Small intestine (tissue), 7 donors: ENCODE results near the gene CRYBB2. TPM values are rescaled to one million over a fixed set of nuclear protein-coding genes. Genes with fewer than 3 reads are reported as not detected.
"Not testable (repeated sequence)": the region's sequence is repeated elsewhere in the genome, so short reads cannot be mapped to it uniquely, and the experiment has no call there.

ENCODE experiments used
- DNase-seq, 2 donors: peaks; one replicate each; pipeline versions ENCODE4 v3.0.0 to v3.0.0-alpha.2; 2013
- FAIRE-seq: peaks from 2 replicates; lab custom pipeline; 2012; peaks lifted over from hg19 to GRCh38; lab: Jason Lieb, UNC
- H3K27ac ChIP-seq, 3 donors: one replicate each; pipeline ENCODE4 v1.5.1; 2013; ENCODE audit warnings: low read length in 2 of 3, mild to moderate bottlenecking in 2 of 3, control low read depth in 1 of 3, inconsistent platforms in 1 of 3, low read depth in 1 of 3, moderate library complexity in 1 of 3
- H3K27me3 ChIP-seq, 3 donors: one replicate each; pipeline ENCODE4 v1.6.1; 2013; ENCODE audit warnings: low read length in 3 of 3, inconsistent platforms in 1 of 3; ENCODE audit not compliant: control insufficient read depth in 3 of 3, insufficient read depth in 3 of 3
- H3K36me3 ChIP-seq, 3 donors: one replicate each; pipeline ENCODE4 v1.6.1; 2013; ENCODE audit warnings: low read length in 3 of 3, inconsistent platforms in 1 of 3, low read depth in 1 of 3, mild to moderate bottlenecking in 1 of 3, moderate library complexity in 1 of 3; ENCODE audit not compliant: control insufficient read depth in 3 of 3, insufficient read depth in 2 of 3
- H3K4me1 ChIP-seq, 3 donors: one replicate each; pipeline ENCODE4 v1.6.1; 2013; ENCODE audit warnings: low read length in 2 of 3, inconsistent platforms in 1 of 3, low read depth in 1 of 3, mild to moderate bottlenecking in 1 of 3, moderate library complexity in 1 of 3; ENCODE audit not compliant: control insufficient read depth in 3 of 3, insufficient read depth in 2 of 3
- H3K4me3 ChIP-seq, 3 donors: one replicate each; pipeline ENCODE4 v1.5.1; 2013; ENCODE audit warnings: low read length in 3 of 3, control low read depth in 1 of 3, inconsistent platforms in 1 of 3, low read depth in 1 of 3, mild to moderate bottlenecking in 1 of 3, moderate library complexity in 1 of 3
- H3K9me3 ChIP-seq, 2 donors: one replicate each; pipeline ENCODE4 v1.6.1; 2013; ENCODE audit warnings: low read depth in 1 of 2, low read length in 1 of 2; ENCODE audit not compliant: control insufficient read depth in 2 of 2, insufficient read depth in 1 of 2
- WGBS, 3 donors: extraction: QIAGEN DNeasy Blood & Tissue Kit; methylation state at CpG; one replicate each; pipeline ENCODE4 v1.1.7; 2013; 5-methylcytosine and 5-hydroxymethylcytosine counted together
- polyA plus RNA-seq, 4 donors: library from polyadenylated mRNA; stranded (reverse) in 3 of 4; unstranded in 1 of 4; fragments of 200-250 nt in 3 of 4; fragments of 120-200 nt in 1 of 4; gene quantifications; one replicate each; pipeline versions ENCODE4 v1.2.1 to v1.2.3, GENCODE V29; 2013
- donor health status: healthy with polysubstance abuse.
- donor health status: control.
- donor health status: control.
- donor health status: Bipolar disorder and iron deficiency.
- donor health status: healthy.

CRYBB2 gene
- polyA plus RNA-seq, 4 donors: 0.39 to 2.7 (median 1.3) TPM; not detected in 1

DNA sequence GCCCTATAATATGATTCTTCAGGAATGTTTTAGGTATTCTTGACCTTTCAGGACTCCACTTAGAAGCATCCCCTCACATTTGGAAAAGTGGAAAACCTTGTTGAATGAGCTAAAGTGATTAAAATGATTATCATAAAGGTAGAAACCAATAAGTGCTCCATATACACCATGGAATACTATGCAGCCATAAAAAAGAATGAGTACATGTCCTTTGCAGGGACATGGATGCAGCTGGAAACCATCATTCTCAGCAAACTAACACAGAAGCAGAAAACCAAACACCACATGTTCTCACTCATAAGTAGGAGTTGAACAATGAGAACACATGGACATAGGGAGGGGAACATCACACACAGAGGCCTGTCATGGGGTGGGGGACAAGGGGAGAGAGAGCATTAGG lies 14.3 kb downstream of the CRYBB2 start:
- DNase-seq, H3K4me1 ChIP-seq, H3K27me3 ChIP-seq, FAIRE-seq, H3K36me3 ChIP-seq, H3K4me3 ChIP-seq, H3K9me3 ChIP-seq, H3K27ac ChIP-seq: not testable (repeated sequence)

DNA sequence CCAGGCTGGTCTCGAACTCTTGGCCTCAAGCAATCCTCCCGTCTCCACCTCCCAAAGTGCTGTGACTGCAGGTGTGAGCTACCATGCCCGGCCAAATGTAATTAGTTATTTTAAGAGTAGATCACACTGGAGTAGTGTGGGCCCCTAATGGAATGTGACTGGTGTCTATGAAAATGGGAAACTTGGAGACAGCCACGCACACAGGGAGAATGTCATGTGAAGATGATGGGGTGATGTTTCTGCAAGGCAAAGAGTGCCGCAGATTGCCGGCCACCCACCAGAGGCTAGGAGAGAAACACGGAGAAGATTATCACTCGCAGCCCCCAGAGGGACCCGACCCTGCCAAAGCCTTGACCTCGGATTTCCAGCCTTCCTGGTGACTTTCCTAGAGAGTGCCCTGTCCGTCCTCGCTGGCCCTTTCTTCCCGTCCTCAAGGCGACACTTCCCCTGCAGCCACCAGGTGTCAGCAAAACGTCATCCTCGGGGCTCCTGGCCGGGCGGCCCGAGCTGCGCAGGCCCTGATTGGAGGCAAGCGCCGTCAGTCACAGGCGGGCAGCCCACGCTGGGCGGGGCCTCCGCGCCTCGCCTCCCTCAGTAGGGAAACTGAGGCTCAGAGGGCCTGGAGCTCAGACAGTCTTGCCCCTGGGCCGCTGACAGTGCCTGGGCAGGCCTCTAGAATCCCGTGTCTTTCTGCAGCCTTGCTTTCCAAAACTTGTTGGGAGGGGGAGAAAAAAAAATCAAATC lies 16.3 kb downstream of the CRYBB2 start:
- Histone ChIP-seq H3K4me1 (no peaks in the 10 kb centered on the region), H3K4me3 (no peak overlapping the region), H3K9me3 (no peaks in the 10 kb centered on the region), H3K27me3 (peaks cover 0 to 6% (median 2%) of the 10 kb centered on the region in 3 donors), H3K36me3 (no peaks in the 10 kb centered on the region), H3K27ac (no peak overlapping the region)
- 10 to 13% (median 12%) methylated on average over 25 to 30 of the region's 30 CpGs for WGBS, 3 donors
- DNase-seq (peak; percentile 79 to 86), FAIRE-seq (no peak)

DNA sequence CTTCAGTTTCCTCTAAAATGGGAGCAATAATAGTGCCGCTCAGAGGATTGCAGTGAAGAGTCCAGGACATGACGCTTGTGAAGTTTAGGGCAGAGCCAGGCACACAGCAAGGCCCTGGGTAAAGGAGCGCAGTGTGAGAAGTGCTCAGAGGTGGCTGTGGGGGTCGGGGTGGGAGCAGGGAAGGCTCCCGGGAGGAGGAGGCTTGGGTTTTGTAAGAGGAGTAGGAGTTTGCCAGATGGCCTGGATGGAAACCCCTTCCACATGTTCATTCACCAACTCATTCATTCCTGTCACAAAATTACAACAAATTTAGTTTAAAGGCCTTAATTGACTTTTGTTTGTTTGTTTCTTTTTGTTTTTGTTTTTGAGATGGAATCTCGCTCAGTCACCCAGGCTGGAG lies 17.0 kb downstream of the CRYBB2 start:
- H3K4me1 ChIP-seq: no peaks in the 10 kb centered on the region
- peaks cover 0 to 6% (median 2%) of the 10 kb centered on the region in 3 donors for H3K27me3 ChIP-seq
- H3K4me3 ChIP-seq: no peak overlapping the region
- H3K9me3 ChIP-seq: no peaks in the 10 kb centered on the region
- H3K27ac ChIP-seq: no peak overlapping the region
- H3K36me3 ChIP-seq: no peaks in the 10 kb centered on the region
- FAIRE-seq (no peak), DNase-seq (no peak)
- WGBS, 3 donors: 82 to 87% (median 84%) methylated on average over 6 of the region's 6 CpGs

DNA sequence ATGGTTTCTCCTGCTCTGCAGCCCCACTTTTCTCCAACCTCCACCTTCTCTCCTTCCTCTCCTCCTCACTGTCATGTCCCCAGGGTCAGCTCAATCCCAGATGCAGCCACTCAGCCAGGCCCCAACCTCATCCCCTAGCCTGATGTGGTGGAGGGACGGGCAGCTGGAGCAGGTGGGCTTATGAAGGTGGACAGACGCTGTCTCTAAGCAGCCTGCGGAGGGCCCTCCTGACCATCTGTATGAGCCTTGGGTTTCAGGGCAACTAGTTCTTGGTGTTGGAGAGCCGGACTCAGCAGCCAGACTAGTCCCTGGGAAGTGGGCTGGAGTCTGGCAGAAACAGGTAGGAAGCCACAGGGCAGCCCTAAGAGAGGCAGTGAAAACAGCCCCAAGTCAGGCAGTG lies 18.1 kb downstream of the CRYBB2 start:
- Histone ChIP-seq H3K36me3 (no peaks in the 10 kb centered on the region), H3K27me3 (peaks cover 0 to 2% (median 2%) of the 10 kb centered on the region in 3 donors), H3K9me3 (no peaks in the 10 kb centered on the region), H3K4me1 (no peaks in the 10 kb centered on the region), H3K27ac (no peak overlapping the region), H3K4me3 (no peak overlapping the region)
- WGBS, 3 donors: 81 to 88% (median 85%) methylated on average over 4 of the region's 4 CpGs
- no peak for FAIRE-seq
- no peak for DNase-seq

DNA sequence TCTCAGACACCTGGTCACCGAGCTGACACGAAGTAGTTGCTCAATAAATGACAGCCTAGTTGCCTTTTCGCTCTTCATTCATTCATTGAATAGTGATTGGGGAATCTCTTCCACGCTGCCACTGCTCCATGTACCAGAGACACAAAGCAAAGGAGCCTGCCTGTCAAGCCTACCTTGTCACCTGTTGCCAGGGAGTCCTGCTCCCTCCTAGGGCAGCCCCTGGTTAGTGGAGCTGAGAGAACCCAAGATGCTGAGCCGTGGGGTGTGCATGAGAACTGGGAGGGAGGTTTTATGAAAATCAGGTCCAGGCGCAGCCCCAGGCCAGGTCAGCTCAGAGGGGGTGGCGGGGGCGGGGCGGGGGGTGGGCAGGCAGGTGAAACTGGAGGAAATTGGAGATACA lies 18.6 kb downstream of the CRYBB2 start:
- H3K4me3 ChIP-seq, DNase-seq, H3K4me1 ChIP-seq, FAIRE-seq, H3K36me3 ChIP-seq, H3K27me3 ChIP-seq, H3K27ac ChIP-seq, H3K9me3 ChIP-seq: not testable (repeated sequence)
- WGBS, 3 donors: 66 to 71% (median 69%) methylated on average over 8 to 9 of the region's 9 CpGs

DNA sequence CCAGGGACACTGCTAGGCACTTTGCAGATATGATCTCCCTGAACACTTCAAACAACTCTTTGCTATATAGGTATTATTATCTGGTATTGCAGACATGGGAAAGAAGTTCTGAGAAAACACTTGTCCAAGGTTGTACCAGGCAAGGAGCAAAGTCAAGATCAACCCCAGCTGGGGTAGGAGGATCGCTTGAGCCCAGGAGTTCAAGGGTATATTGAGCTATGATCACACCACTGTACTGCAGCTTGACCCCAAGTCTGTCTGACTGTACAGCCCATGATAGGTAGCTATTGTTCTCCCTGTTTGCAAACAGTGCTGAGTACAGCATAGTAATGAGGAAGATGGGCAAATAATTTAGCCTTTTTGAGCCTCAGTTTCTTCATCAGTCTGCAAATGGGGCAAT lies 35.7 kb downstream of the CRYBB2 start:
- 12 to 68% (median 48%) methylated on average over 1 of the region's 1 CpG for WGBS, 3 donors
- H3K27me3 ChIP-seq, H3K4me1 ChIP-seq, H3K4me3 ChIP-seq, H3K36me3 ChIP-seq, H3K27ac ChIP-seq, DNase-seq, FAIRE-seq, H3K9me3 ChIP-seq: not testable (repeated sequence)

DNA sequence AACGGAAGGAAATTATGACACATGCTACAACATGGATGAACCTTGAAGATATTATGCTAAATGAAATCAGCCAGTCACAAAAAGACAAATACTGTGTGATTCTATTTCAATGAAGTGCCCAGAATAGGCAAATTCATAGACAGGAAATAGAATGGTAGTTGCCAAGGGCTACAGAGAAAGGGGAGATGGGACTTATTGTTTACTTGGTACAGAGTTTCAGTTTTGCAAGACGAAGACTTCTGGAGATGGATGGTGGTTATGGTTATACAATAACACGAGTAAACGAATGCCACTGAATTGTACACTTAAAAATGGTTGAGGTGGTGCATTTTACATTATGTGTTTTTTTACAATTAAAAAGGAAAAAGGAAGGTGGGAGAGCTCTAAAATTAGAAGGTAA lies 48.1 kb downstream of the CRYBB2 start:
- not testable (repeated sequence) for H3K27me3 ChIP-seq, DNase-seq, H3K9me3 ChIP-seq, H3K4me1 ChIP-seq, H3K36me3 ChIP-seq, H3K27ac ChIP-seq, FAIRE-seq, H3K4me3 ChIP-seq
- whole genome bisulfite sequencing, 3 donors: 68 to 77% (median 76%) methylated on average over 4 of the region's 4 CpGs

DNA sequence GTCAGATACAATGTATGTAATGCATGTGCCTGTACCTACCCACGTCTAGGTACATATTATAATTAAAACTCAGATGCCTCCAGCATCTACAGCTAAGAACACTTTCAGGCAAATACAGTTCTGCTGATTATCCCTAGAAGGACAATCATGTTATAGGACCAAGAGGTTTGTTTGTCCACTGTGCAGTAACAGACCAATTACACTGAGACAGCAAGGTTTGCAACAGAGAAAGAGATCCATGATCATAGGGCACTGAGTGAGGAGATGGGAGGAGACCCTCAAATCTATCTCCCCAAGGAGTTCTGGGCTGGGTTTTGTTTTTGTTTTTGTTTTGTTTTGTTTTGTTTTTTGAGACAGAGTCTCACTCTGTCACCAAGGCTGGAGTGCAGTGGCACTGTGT lies 49.5 kb downstream of the CRYBB2 start:
- not testable (repeated sequence) for FAIRE-seq, H3K27me3 ChIP-seq

DNA sequence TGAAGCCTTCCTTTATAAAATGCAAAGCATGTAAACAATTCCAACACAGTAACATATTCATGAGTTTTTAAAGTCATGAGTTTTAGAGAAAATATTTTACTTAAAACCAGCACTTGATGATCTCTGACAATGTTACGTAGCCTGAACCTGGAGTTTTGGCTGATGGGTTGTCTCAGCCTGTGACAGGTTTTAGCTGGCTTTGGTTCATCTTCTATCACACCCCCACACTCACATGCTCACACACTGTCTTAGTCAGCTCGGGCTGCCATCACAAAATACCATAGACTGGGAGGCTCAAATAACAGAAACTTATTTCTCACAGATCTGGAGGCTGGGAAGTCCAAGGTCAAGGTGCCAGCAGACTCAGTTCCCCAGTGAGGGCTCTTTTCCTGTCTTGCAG lies 50.6 kb downstream of the CRYBB2 start:
- H3K27me3 ChIP-seq, H3K4me3 ChIP-seq, H3K36me3 ChIP-seq, H3K4me1 ChIP-seq, DNase-seq, H3K27ac ChIP-seq, H3K9me3 ChIP-seq, FAIRE-seq: not testable (repeated sequence)
- WGBS, 3 donors: 35 to 62% (median 39%) methylated on average over 2 of the region's 2 CpGs

More for the DNA sequence above, 49.5 kb downstream of the CRYBB2 start:
- H3K4me1 ChIP-seq, DNase-seq, H3K9me3 ChIP-seq, H3K4me3 ChIP-seq, H3K27ac ChIP-seq, H3K36me3 ChIP-seq: not testable (repeated sequence)
- WGBS, 3 donors: 75 to 88% (median 81%) methylated on average over 1 of the region's 1 CpG
